ENCODE data around the gene KCNH2.

The KCNH2 gene

DNA sequence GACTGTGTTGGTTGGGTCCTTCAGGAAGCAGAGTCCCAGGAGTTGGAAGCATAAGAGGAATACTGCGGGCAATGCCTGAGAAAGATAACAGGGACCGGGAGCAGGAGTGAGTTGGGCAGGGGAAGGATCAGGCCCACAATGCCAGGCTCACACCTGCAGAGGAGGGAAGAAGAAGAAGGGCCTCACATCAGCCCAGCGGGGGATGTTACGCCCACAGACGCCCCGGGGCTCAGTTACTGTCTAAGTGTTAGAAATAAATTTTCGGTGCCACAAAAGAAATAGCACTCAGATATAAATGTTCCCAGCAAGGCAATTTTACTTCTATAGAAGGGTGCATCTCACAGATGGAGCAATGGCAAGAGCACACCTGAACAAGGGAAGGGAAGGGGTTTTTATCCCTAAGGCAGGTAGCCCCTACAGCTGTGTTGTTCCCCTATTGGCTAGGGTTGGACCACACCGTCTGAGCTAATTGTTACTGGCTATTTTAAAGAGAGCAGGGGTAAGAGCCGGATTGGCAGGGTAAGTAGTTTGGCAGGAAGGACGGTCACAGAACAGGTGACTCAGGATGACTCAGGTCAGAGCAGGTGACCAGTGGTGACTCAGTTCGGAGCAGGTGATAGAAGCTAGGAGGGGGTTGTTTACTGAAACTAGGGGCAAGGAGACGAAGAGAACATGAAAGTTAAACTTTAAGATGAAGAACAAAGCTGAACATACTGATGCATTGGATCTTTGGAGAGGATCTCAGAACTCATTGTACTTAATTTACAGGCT, 12.5 kb upstream of the KCNH2 start, which contains the start of gene NOS3:
Gene NOS3, plus strand, starts transcription at position 602 of the 771 bp plus-strand sequence. CDS start 2,787 bp downstream, outside the sequence.
- TF ChIP-seq SIN3A (IDR thresholded peaks at IDR 0.05; ENCODE audit: borderline replicate concordance, insufficient read depth, low read length) (no peak), POLR2AphosphoS5 (IDR thresholded peaks at IDR 0.05; ENCODE audit: low read depth, low read length) (no peak), FOXP2 (optimal IDR thresholded peaks at IDR 0.05; ENCODE audit: borderline replicate concordance, extremely low read depth, extremely low read length, insufficient read depth) (no peak), TAF1 (IDR thresholded peaks at IDR 0.05; ENCODE audit: borderline replicate concordance, insufficient read depth, low read length) (no peak)
- TF ChIP-seq, protein P1, sequence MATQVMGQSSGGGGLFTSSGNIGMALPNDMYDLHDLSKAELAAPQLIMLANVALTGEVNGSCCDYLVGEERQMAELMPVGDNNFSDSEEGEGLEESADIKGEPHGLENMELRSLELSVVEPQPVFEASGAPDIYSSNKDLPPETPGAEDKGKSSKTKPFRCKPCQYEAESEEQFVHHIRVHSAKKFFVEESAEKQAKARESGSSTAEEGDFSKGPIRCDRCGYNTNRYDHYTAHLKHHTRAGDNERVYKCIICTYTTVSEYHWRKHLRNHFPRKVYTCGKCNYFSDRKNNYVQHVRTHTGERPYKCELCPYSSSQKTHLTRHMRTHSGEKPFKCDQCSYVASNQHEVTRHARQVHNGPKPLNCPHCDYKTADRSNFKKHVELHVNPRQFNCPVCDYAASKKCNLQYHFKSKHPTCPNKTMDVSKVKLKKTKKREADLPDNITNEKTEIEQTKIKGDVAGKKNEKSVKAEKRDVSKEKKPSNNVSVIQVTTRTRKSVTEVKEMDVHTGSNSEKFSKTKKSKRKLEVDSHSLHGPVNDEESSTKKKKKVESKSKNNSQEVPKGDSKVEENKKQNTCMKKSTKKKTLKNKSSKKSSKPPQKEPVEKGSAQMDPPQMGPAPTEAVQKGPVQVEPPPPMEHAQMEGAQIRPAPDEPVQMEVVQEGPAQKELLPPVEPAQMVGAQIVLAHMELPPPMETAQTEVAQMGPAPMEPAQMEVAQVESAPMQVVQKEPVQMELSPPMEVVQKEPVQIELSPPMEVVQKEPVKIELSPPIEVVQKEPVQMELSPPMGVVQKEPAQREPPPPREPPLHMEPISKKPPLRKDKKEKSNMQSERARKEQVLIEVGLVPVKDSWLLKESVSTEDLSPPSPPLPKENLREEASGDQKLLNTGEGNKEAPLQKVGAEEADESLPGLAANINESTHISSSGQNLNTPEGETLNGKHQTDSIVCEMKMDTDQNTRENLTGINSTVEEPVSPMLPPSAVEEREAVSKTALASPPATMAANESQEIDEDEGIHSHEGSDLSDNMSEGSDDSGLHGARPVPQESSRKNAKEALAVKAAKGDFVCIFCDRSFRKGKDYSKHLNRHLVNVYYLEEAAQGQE (IDR thresholded peaks at IDR 0.05; ENCODE audit: insufficient read depth in 1 of 2, low read depth in 2 of 2, low read length in 2 of 2) = no peak

DNA sequence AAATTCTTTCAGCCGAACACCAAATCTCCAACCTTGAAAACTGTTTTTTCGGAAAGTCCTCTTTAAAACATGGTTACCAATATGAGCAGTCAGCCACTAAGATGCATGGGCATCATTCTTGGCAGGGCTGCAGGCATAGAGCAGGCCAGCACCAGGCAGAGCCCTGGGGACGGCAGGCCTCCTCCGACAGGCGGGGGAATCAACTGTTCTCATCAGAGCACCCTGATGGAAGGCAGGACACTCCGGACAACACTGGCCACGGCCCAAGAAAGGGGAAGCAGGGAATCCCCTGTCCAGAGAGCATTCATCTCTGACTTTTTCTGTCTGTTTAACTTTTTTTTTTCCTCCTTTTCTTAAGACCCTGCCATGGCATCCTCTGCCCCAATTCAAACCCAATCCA, 11.3 kb upstream of the KCNH2 start:
- TF ChIP-seq TAF1 (IDR thresholded peaks at IDR 0.05; ENCODE audit: borderline replicate concordance, insufficient read depth, low read length) (no peak), FOXP2 (optimal IDR thresholded peaks at IDR 0.05; ENCODE audit: borderline replicate concordance, extremely low read depth, extremely low read length, insufficient read depth) (no peak), POLR2AphosphoS5 (IDR thresholded peaks at IDR 0.05; ENCODE audit: low read depth, low read length) (no peak), SIN3A (IDR thresholded peaks at IDR 0.05; ENCODE audit: borderline replicate concordance, insufficient read depth, low read length) (no peak)
- TF ChIP-seq, protein P1 (IDR thresholded peaks at IDR 0.05; ENCODE audit: insufficient read depth in 1 of 2, low read depth in 2 of 2, low read length in 2 of 2) = no peak

DNA sequence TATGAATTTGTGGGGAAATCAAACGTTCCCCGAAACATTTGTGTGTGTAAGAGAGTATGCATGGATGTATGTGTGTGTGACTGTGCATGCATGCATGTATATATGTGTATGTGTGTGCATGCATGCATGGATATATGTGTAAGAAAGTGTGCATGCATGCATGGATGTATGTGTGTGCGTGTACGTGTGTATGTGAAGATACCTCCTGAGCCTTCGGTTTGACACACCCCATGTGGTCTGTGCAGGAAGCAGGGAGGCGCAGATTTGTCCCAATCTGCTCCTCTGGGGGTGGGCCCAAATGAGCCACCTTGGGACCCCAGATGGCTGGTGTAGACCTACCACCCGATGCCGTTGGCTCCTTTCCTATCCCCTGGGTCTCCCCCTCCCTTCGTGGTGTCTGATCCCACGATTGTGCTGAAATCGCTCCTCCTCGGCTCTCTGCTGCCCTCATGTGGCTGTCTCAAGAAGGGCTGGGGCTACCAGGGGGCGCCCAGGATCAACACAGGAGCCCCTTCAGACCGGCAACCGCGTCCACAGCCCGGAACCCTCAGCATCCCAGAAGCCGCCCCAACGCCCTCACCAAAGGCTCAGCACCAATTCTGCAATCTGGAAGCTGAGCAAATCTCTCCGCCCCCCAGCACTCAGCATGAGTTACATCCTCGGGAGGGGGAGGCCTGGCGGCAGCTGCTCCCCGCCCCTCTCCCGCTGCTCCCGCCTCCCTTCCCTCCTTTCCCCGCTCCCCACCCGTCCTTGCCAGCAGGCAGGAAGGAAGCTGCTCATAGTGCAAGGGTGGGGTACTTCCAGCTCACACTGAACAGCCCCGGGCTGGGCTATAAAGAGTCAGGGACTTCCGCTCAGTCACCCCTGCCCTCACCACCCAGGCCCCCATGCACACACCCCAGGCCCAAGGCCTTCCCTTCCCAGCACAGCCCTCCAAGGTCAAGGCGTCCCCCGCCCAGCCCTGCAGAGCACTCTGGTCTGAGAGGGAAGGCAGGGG, 10.4 kb upstream of the KCNH2 start:
- TF ChIP-seq TAF1 (IDR thresholded peaks at IDR 0.05; ENCODE audit: borderline replicate concordance, insufficient read depth, low read length) = no peak
- TF ChIP-seq SIN3A (IDR thresholded peaks at IDR 0.05; ENCODE audit: borderline replicate concordance, insufficient read depth, low read length) = no peak
- no peak for TF ChIP-seq POLR2AphosphoS5 (IDR thresholded peaks at IDR 0.05; ENCODE audit: low read depth, low read length)
- TF ChIP-seq, protein P1 (IDR thresholded peaks at IDR 0.05; ENCODE audit: insufficient read depth in 1 of 2, low read depth in 2 of 2, low read length in 2 of 2) = no peak
- no peak for TF ChIP-seq FOXP2 (optimal IDR thresholded peaks at IDR 0.05; ENCODE audit: borderline replicate concordance, extremely low read depth, extremely low read length, insufficient read depth)

DNA sequence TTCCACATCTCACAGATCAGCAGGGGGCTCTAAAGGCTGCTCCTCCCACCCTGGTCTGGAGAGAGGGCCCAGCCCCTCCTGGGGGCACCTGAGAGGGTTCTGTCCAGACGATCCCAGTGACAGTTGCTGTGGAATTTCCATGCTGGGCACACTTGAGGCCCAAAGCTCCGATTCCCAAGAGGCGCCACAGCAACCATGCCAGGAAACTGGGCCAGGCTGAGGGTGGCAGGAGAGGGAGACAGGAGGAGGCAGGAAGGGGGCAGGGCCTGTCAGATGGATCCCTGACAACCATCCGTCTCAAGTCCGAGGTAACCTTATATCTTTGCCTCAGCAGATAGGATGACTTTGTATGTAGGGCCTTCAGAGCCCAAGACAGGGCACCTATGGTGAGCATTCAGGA, 8.4 kb upstream of the KCNH2 start:
- TF ChIP-seq POLR2AphosphoS5 (IDR thresholded peaks at IDR 0.05; ENCODE audit: low read depth, low read length) (no peak), FOXP2 (optimal IDR thresholded peaks at IDR 0.05; ENCODE audit: borderline replicate concordance, extremely low read depth, extremely low read length, insufficient read depth) (no peak), SIN3A (IDR thresholded peaks at IDR 0.05; ENCODE audit: borderline replicate concordance, insufficient read depth, low read length) (no peak), TAF1 (IDR thresholded peaks at IDR 0.05; ENCODE audit: borderline replicate concordance, insufficient read depth, low read length) (no peak)
- TF ChIP-seq, protein P1 (IDR thresholded peaks at IDR 0.05; ENCODE audit: insufficient read depth in 1 of 2, low read depth in 2 of 2, low read length in 2 of 2) = no peak
